GM04503 (cell line): ENCODE measurements around the gene PEDS1.
"Not testable (repeated sequence)": the region's sequence is repeated elsewhere in the genome, so short reads cannot be mapped to it uniquely, and the experiment has no call there.

Source experiments
- DNase-seq: peaks from one replicate; pipeline ENCODE4 v3.0.0-alpha.2; 2012; ENCODE audit warnings: low read depth

PEDS1 gene

DNA sequence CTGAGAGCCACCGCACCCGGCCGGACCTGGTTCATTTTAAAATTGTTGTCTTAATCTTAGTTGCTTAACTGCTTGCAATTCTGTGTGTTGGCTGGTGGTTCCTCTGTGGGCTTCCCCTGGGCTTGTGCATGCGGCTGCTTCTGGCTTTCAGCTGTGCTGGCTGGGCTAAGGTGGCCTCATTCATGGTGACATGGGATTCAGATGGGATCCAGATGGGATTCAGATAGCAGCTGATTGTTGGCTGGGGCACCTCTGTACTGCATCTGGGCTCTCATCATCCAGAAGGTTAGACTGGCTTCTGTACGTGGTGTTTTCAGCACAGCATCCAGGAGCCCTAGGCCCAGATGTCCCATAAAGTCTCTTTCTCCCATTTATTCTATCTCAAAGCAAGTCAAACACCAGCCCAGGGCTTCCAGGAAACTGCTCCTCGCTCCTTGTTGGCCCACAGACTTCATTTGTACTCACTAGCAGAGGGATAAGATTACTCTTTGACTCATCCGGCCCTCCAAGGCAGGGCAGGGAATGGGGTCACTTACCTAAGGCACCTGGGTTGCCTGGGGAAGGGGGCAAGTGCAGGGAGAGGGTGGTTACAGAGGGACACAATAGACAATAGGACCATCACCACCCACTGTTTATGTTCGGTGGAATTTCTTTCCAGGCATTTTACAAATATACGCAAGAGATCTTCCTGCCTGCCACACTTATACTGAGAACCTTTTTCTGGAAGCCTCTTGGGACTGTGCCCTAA is 10.2 kb upstream of the PEDS1 start:
- DNase-seq = peak; percentile 41

DNA sequence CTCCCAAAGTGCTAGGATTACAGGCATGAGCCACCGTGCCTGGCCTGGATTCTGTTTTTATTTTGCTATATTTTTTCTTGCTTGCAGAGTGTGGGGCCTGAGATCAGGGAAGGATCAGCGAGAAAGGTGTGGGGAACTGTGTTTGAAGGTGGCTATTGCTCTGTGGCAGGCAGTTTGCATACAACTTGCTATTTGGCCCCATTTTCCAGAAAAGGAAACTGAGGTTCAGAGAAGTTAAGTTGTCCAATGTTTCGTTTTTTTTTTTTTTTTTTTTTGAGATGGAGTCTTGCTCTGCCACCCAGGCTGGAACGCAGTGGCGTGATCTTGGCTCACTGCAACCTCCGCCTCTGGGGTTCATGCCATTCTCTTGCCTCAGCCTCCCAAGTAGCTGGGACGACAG is 8.0 kb upstream of the PEDS1 start:
- not testable (repeated sequence) for DNase-seq

DNA sequence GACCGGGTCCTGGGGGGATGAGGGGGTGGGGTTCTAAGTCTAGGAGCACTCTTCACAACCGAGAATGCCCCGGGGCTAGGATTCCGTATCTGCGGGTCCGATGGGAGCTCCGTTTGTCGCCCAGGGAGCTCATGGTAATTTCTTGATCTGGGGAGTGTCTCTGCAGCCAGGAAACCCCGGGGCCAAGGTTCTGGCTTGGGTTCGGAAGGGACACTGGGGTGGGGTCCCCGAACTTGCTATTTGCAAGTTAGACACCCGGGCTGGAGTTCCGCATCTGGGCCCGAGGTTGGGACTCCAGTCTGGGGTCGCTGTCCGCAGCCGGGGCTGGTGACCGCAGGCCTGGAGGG is 397 bp downstream of the PEDS1 start:
- DNase-seq = no peak

DNA sequence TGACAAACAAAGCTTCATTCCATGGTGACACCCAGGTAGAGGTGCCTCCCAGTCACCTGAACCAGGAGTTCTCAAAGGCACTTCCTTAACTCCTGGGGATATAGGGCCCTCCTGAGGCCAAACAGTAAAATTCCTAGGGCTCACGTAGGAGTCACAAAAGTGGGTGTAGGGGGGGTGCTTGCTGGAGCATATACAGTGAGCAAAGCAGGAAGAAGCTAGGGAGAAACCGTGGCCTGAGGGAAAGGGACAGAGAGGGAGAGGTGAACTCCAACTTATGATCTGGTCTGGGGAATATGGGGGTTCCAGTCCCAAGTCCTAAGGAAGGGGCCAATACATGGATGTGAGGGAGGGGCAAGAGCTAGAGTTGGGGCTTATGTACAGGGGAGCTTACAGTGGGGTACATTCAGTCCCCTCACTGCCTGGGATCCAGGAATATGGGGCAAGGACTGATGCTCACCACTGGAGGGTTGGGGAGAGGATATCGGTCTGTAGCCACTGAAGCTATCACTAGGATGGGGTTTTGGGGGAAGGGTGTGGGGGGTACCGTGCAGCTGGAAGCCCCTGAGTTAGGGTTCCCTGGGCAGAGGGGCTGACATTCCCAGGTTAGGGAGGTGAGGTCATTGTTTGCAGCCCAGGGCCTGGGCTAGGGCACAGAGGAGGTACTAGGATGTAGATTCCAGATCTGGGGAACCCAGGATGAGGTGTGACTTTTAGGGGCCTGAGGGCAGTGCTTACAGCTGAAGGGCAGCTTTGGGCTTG is 950 bp downstream of the PEDS1 start:
- DNase-seq = no peak

DNA sequence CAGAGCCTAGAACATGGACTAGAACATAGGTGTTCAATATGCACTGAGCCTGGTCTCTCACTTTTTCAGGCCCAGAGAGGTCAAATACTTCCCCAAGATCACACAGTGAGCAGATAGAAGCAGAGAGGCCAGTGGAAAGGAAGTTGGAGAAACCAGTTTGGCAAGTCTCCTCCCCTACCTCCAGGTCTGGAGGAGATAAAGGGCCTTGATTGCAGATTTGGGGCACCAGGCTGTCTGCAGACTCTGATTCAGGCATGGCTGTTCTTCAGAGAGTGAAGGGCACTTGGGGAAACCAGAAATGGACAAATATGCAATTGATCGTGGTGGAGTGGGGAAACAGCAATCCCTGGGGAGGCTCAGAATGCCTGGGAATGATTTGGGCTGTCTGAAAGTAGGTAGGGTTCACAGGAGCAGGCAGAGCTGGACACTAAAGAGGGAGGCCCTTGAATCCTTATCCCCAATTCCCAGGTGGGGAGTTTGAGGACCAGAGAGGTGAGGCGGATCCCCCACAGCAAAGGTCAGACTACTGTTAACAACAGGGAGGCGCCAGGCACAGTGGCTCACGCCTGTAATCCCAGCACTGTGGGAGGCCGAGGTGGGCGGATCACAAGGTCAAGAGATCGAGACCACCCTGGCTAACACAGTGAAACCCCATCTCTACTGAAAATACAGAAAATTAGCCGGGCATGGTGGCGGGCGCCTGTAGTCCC is 2.3 kb downstream of the PEDS1 start:
- no peak for DNase-seq

DNA sequence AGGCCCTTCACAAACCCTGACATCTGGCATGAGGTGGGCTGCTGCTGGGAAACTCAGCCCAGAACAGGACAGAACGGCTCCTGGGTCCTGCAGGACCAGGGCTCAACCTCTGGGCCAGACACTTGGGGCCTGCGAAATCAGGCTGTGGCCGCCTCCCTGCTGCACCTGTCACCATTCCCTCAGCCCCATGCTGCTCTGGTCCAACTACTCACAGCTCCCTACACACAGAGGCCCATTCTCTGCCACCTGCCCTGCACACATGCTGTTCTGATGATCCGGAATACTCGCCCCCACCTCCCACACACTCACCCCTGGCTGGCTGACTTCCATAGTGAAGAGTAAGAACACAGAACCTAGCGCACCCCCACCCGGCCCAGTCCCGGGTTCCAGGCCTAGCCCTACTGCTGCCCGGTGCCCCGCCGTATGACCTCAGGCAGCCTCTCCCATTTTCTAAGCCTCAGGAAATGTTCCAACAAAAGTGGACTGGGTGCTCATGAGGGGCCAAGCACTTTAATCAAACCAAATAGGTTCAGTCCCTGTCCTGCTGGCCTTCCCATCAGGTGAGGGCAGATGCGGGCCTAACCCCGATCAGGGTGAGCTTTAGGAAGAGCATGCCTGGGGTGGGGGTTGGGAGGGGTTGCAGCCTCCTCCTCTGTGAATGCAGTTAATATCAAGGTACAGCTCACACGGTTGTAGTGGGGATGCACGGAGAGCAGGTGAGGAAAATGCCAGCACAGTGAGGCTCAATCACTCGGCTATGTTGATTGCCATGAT is 3.9 kb downstream of the PEDS1 start:
- no peak for DNase-seq

DNA sequence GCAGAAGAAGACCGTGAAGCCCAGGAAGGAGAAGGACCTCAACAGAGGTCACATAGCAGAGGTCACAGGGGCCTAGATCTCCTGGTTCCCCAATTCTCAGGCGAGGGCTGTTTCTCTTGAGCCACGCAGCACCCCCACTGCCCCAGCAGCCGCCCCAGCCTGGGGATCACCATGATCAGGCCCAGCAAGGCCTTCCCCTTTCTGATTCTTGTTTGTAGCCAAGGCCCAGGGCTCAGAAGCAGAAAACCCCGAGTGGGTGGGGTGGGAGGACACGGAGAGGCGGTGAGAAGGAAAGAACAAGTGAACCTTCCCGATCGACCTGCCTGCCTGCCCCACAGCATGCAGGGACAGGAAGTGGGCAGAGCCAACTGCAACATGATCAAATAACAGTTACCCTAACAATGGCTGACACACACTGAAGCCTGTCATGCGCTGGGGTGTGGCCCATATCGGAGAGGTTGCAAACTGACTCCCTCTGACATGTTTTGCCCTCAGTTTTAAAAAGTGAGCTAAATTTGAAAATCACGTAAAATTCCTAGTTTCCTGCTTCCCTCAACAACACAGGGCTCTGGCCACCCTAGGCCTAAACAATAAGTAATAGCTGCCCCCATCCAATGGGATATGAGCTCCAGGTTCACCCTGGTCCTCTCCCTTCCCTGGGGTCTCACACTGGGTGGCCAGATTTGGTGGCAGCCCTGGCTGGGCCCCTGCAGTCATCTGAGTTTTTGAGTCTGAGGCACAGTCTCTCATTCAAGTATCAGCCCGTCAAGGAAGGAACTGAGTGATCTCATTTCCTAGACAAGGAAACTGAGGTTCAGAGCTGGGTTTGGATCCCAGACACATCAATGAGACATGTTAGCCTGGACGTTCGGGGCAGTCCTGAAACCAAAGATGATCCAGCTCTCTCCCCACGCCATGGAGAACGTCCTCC is 6.5 kb downstream of the PEDS1 start:
- DNase-seq = no peak

DNA sequence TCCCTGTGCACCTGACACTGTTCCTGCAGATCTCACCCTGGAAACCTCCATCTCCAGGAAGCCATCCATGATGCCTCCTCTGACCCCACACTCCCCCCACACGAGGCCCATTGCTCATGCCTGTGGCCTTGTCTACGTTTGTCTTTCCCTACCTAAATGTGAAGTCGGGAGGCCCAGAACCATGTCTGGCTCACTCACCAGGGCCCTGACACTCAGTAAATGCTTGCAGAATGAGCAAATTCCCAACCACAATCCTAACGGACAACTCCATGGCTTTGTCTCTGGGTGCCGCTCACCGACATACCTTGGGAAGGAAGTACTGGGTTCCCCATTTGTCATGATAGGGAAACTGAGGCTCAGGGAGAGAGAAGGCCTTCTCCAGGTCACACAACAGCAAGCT is 7.3 kb downstream of the PEDS1 start:
- DNase-seq = no peak

DNA sequence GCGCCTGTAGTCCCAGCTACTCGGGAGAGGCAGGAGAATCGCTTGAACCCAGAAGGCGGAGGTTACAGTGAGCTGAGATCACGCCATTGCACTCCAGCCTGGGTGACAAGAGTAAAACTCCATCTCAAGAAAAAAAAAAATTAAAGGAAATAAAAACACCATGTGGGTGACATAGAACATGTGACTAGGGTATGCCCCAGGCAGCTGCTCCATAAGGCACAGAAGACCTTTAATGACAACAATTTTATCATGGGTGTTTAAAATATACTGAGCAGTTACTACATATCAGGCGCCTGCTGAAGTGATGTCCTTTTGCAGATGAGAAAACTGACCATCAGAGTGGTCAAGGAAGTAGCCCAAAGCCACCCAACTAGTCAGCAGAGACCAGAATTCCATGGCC is 8.0 kb downstream of the PEDS1 start:
- no peak for DNase-seq

DNA sequence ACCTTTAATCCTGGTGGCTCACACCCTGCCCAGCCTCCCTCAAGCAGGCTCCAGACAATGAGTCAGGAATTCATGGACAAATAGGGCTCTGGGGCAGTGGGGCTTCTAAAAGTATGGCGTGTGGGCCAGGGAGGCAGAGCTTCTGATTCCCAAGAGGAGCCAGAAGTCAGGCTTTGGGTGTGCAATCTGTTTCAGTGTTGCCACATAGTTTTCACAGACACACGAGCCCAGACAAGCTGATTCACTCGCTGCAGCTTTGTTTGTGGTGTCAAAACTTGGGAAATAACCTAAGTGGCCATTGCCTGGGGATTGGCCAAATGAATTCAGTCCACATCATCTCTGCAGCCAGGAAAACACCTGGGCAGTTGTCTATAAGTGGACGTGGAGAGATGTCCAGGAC is 9.2 kb downstream of the PEDS1 start:
- peak; percentile 98 for DNase-seq

DNA sequence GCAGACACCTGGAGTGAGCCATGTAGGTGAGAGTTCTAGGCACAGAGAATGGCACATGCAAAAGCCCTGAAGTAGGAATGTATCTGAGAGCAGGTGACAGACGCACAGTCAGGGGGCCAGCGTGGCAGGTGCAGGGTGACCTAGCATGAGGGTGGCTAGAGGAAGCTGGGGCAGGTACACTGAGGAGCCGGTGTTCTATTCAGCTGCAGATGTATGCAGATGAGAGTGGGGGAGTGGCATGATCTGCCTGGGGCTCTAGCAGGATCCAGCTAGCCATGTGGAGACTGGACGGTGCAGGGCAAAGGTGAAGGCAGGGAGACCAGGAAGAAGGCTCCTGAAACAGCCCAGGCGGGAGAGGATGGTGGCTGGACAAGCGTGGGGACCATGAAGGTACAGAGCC is 10.7 kb downstream of the PEDS1 start:
- DNase-seq = no peak

DNA sequence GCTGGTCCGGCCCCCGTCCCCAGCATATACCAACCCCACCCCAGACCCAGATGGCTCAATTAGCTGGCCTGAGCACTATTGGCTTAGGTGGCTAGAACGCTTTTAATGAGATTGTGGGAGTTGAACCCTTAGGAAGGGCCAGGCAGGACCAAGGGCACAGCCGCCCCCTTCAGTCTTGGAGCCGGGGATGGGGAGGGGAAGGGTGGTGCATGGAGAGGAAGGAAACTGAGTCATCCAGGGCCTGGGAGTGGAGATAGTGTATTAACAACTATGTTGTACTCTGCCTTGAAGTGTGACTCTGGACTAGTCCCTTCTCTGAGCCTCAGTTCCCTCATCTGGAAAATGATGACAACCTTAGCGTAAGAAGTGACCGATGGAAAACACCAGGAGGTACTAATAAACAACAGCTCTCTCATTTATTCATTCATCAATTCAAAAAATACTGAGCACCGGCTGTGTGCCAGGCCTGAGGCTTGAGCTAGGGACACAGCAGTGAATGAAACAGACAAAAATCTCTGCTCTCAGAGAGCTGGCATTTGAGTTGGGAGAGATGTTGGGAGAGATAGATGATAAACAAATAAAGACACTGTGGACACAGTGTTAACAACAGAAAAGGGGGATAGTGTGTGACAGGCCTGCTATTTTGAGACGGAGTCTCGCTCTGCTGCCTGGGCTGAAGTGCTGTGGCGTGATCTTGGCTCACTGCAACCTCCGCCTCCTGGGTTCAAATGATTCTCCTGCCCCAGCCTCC is 11.5 kb downstream of the PEDS1 start:
- DNase-seq = no peak

DNA sequence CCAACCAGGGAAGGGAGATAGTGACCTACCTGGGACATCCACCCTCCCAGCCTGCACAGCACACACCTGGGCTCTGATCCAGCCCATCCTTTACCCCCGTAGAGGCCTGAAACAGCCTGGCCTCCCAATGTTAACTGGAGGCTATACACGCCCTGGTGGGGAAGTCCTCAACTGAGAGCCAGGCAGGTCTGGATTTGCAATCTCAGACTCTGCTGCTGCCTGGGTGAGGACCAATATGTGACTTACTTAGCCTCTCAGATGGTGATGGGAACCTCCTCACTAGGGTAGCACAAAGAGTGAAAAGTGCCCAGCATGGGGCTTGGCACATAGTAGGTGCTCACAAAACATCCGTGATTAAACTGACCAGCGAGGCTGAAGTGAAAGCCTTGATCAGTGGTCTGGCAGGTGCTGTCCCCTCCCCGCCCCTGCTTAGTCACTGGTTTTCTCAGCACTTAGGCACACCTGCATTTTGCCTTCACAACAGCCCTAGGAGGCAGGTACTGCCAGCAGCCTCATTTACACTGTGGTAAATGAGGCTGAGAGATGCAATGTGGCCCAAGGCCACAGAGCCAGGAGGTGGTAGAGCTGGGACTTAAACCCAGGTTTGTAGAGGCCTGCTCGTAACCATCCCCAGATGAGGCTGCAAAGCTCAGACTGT is 12.4 kb downstream of the PEDS1 start:
- no peak for DNase-seq

DNA sequence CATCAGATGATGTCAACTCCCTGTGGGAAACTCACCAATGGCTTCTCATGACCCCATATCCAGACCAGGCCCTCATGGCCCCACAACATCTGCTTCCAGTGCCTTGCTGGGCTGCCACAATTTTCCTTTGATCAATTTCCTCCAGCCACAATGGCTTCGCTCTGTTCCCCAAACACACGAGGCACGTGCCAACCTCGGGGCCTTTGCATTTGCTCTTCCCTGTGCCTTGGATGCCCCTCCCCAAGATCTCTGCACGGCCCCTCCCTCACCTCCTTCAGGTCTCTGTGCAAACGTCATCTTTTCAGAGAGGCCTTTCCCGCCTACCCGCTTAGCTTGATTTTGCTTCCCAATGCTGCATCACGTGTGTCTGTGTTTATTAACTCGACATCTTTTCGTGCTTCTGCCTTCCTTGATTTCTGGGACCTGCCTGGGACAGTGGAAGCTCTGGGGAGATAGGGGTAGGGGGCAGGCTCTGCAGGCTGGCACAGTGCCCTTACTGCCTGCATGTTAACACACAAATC is 13.1 kb downstream of the PEDS1 start:
- DNase-seq = no peak

DNA sequence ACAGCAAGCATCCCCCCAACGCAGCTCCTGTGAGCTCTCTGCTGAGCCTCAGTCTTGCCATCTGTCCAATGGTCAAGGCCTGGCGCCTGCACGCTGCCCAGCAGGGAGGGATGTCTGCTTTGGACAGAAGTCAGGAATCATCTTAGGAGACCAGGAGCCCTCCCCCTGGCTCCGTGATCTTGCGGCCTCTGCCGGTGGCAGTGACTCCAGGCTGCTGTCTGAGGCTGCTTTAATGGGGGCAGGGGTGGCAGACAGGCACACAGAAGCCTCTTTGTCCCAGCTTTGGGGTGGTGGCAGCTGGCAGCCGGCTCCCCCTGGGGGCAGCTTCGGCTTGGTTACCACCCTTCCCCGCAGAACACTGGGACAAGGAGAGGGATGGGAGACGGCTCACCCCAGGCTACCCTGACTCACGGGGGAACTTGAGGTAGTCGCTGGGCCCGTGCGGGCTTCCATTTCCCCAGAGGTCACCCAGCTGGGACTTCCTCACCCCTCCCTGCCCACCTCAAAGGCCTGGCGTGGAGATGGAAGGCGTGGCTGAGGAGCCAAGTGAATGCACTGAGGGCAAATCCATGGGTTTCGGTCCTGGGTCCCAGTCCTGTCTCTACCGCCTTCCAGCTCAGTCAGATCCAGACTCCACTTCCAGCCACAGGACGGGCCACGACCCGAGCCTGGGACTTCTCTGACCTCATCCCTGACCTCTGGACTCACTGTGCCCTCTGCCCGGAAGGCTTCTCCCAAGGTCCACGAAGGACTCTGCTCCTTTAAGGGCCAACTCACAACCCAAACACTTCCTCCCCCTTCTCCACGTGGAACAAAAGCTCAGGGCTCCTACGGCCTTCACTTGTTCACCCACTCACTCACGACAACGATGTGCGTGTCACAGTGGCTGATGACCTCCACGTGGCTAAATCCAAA is 14.8 kb downstream of the PEDS1 start:
- DNase-seq = no peak

DNA sequence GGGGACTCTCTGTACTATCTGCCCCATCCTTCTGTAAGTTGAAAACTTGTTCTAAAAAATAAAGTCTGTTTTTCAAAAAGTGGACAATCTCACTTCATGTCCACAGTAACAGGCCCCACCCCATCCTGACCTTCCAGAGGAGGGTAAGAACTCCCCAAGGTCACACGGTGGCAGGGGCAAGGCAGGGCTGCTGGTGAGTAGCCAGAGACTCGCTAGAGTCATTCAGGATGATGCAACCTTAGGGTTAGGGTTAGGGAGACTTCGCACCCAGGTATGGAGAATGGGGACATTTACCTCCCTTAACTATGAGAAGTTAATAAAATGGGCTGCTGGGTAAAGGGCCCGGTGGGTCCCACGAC is 15.4 kb downstream of the PEDS1 start:
- DNase-seq = no peak

DNA sequence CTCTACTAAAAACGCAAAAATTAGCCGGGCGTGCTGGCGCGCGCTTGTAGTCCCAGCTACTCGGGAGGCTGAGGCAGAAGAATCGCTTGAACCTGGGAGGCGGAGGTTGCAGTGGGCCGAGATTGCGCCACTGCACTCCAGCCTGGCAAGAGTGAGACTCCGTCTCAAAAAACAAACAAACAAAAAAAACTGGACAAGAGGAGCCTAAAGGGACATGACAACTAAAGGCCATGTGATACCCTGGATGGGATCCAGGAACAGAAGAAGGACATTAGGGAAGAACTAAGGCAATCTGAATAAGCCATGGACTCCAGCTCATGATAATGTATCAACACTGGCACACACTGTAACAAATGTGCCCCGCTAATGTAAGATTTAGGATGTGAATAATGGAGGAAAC is 15.8 kb downstream of the PEDS1 start:
- DNase-seq = not testable (repeated sequence)

DNA sequence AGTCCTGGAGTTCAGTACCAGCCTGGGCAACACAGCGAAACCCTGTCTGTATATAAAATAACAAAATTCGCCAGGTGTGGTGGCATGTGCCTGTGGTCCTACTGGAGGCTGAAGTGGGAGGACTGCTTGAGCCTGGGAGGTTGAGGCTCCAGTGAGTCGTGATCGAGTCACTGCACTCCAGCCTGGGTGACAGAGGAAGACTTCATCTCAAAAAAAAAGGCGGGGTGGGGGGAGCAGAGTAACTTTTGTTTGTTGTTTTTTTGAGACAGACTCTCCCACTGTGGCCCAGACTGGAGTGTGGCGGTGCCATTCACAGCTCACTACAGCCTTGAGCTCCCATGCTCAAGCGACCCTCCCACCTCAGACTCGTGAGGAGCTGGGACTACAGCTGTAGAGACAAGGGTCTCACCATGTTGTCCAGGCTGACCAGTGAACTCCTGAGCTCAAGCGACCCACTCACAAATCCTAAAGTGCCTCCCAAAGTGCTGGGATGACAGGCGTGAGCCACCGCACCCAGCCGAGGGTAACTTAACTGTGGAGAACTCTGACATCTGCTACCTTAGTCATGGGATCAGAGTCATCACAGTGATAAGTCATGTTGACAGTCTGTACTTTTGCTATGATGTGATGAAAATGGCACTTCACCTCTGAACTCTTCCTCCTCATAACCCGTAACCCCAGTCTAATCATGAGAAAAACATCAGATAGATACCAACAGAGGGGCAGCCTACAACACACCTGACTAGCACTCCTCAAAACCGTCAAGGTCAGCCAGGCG is 16.5 kb downstream of the PEDS1 start:
- no peak for DNase-seq
